ENCODE results near the gene GJD2. TPM values are rescaled to one million over a fixed set of nuclear protein-coding genes. Genes with fewer than 3 reads are reported as not detected.

Gene GJD2
- total RNA-seq, 1 donor from 2014 or later = not detected

DNA sequence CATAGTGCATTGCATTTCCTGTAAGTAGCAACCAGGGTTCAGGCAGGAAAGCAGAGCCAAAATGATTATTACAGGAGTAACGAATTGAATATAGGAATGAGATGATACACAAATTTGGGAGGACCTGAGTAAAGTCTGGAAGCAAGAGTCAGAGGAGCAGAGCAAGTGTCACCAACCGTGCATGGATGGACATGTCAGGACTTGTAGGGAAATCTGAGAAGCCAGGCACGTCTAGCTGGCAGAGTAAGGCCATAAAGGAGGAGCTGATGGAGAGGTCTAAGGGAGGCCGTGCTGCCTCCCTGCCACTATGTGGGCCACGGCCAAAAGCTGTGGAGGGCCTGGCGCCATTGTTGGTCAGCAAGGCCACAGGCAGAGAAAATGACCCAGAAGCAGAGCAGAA lies 22.4 kb downstream of the GJD2 start:
- H3K36me3 ChIP-seq = no peaks in the 10 kb centered on the region
- ATAC-seq (no peak), DNase-seq (no peak)
- H3K4me1 ChIP-seq = no peaks in the 10 kb centered on the region
- intact Hi-C loops (cut with DNase I) = no loop called here
- H3K27ac ChIP-seq = no peak overlapping the region
- no peaks in the 10 kb centered on the region for H3K27me3 ChIP-seq (ENCODE audit: low read depth)
- H3K4me3 ChIP-seq = no peak overlapping the region
- TF ChIP-seq CTCF (IDR thresholded peaks at IDR 0.05) = no peak
- no peaks in the 10 kb centered on the region for H3K9me3 ChIP-seq

- ATAC-seq (no peak), DNase-seq (no peak)
- no peak overlapping the region for H3K4me3 ChIP-seq
- TF ChIP-seq CTCF (IDR thresholded peaks at IDR 0.05) = no peak
- no peak overlapping the region for H3K27ac ChIP-seq
- H3K36me3 ChIP-seq = no peaks in the 10 kb centered on the region
- intact Hi-C loops (cut with DNase I) = no loop called here
- no peaks in the 10 kb centered on the region for H3K4me1 ChIP-seq
- no peaks in the 10 kb centered on the region for H3K9me3 ChIP-seq
- no peaks in the 10 kb centered on the region for H3K27me3 ChIP-seq (ENCODE audit: low read depth)
Observed at GRCh38 chr15:34730701-34731100, 24.1 kb downstream of the GJD2 start.

GRCh38 chr15:34729886-34730285 lies 24.9 kb downstream of the GJD2 start:
- intact Hi-C loops (cut with DNase I) = no loop called here

DNA sequence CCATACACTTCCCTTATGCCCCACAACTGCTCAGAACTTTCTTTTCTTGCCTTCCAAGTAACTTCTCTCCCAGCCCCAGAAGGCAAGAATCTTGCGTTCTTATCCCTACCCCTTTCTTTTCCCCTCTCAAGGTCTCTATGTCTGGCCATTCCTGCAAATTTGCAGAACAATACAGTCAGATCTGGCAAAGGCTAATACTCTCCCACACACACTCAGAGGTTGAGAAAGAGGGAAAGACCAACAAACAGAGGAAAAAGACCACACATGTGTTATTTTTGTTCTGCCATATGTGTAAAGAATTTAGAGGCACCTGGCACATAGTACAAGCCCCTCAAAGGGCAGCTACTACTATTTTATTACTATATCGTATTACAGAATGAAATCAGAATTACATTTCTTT lies 25.7 kb downstream of the GJD2 start:
- Histone ChIP-seq H3K4me3 (no peak overlapping the region), H3K36me3 (no peaks in the 10 kb centered on the region), H3K27me3 (ENCODE audit: low read depth) (no peaks in the 10 kb centered on the region), H3K4me1 (no peaks in the 10 kb centered on the region), H3K27ac (no peak overlapping the region), H3K9me3 (no peaks in the 10 kb centered on the region)
- DNase-seq (no peak), ATAC-seq (no peak)
- TF ChIP-seq CTCF (IDR thresholded peaks at IDR 0.05) = no peak
- intact Hi-C loops (cut with DNase I) = no loop called here

More at GRCh38 chr15:34729886-34730285, 24.9 kb downstream of the GJD2 start:
- DNase-seq (no peak), ATAC-seq (no peak)
- H3K4me3 ChIP-seq = no peak overlapping the region
- H3K9me3 ChIP-seq = no peaks in the 10 kb centered on the region
- H3K27me3 ChIP-seq (ENCODE audit: low read depth) = no peaks in the 10 kb centered on the region
- no peak overlapping the region for H3K27ac ChIP-seq
- H3K36me3 ChIP-seq = no peaks in the 10 kb centered on the region
- no peaks in the 10 kb centered on the region for H3K4me1 ChIP-seq
- TF ChIP-seq CTCF (IDR thresholded peaks at IDR 0.05) = no peak

- H3K36me3 ChIP-seq = no peaks in the 10 kb centered on the region
- no peaks in the 10 kb centered on the region for H3K9me3 ChIP-seq
- no peaks in the 10 kb centered on the region for H3K27me3 ChIP-seq (ENCODE audit: low read depth)
- intact Hi-C loops (cut with DNase I) = no loop called here
- DNase-seq = no peak
- H3K4me1 ChIP-seq = no peaks in the 10 kb centered on the region
- no peak overlapping the region for H3K4me3 ChIP-seq
- no peak for ATAC-seq
- TF ChIP-seq CTCF (IDR thresholded peaks at IDR 0.05) = no peak
- no peak overlapping the region for H3K27ac ChIP-seq
Observed at GRCh38 chr15:34726406-34727100, 28.2 kb downstream of the GJD2 start.
